Testis (tissue), 3 donors: ENCODE measurements around the gene CLASRP. TPM values are rescaled to one million over a fixed set of nuclear protein-coding genes. Genes with fewer than 3 reads are reported as not detected.

ENCODE experiments used
- DNase-seq: peaks from one replicate; pipeline ENCODE4 v3.0.0-alpha.2; 2019
- H3K27ac ChIP-seq, 2 donors: fragments of 200-600 bp; sonication (generic); one replicate each; pipeline ENCODE4 v1.5.1; 2019
- H3K27me3 ChIP-seq: fragments of 200-600 bp; sonication (generic); one replicate; pipeline ENCODE4 v1.5.1; 2019
- H3K36me3 ChIP-seq: fragments of 200-600 bp; sonication (generic); one replicate; pipeline ENCODE4 v1.5.1; 2017; ENCODE audit warnings: low read depth; ENCODE audit errors: missing control alignments
- H3K4me1 ChIP-seq: fragments of 200-600 bp; sonication (generic); one replicate; pipeline ENCODE4 v1.5.1; 2019
- H3K4me3 ChIP-seq, 2 donors: fragments of 200-600 bp; sonication (generic); one replicate each; pipeline ENCODE4 v1.5.1; 2017 to 2019
- H3K9me3 ChIP-seq: fragments of 200-600 bp; sonication (generic); one replicate; pipeline ENCODE4 v1.5.1; 2017
- POLR2A ChIP-seq: fragments of 450-650 bp; IDR thresholded peaks from one replicate; pipeline ENCODE4 v1.6.1; 2017; ENCODE audit warnings: antibody characterized with exemption, mild to moderate bottlenecking, moderate library complexity
- WGBS, 2 donors: methylation state at CpG; one replicate each; pipeline ENCODE4 v1.1.5; 2018; 5-methylcytosine and 5-hydroxymethylcytosine counted together
- intact Hi-C: fragments of 100-400 bp; cut with DNase I; formaldehyde crosslinking; loops from one replicate; pipeline ENCODE4 v1.15.1; 2023; ENCODE audit warnings: low total_unique reads
- polyA plus RNA-seq: library from polyadenylated mRNA; stranded (reverse); fragments of 350-450 nt; fragmentation: Illumina TruSeq; extraction: RNeasy Lipid Tissue Mini Kit (QIAGEN cat#74804); gene quantifications from one replicate; pipeline ENCODE4 v1.2.3, GENCODE V29; 2014; ENCODE audit warnings: low read depth, low replicate concordance; ENCODE audit not compliant: insufficient read depth
- total RNA-seq, 2 donors: library from RNA; depleted of rRNA; stranded (reverse); fragments of >200 nt; gene quantifications; one replicate each; pipeline ENCODE4 v1.2.3, GENCODE V29; 2016
- TF ChIP-seq, protein P1 (sequence below), 3 experiments: fragments of 450-650 bp in 2 of 3; fragments of 200-600 bp in 1 of 3; sonication (generic) in 1 of 3; IDR thresholded peaks; one replicate each; pipeline ENCODE4 v1.5.1; 2016 to 2019; ENCODE audit warnings: antibody characterized with exemption in 3 of 3, mild to moderate bottlenecking in 2 of 3, moderate library complexity in 1 of 3

Gene CLASRP
- total and polyA plus RNA-seq, 3 donors from 2014 or later, result 76.1 to 132 (median 113) TPM

GRCh38 chr19:45099467-45100191, 60.8 kb downstream of the CLASRP start:
- WGBS, 2 donors, result 84 to 88% methylated on average over 20 to 25 of the region's 25 CpGs
- H3K4me1 ChIP-seq, result peaks cover 85% of the 10 kb centered on the region
- no peak for TF ChIP-seq POLR2A
- TF ChIP-seq, protein P1, sequence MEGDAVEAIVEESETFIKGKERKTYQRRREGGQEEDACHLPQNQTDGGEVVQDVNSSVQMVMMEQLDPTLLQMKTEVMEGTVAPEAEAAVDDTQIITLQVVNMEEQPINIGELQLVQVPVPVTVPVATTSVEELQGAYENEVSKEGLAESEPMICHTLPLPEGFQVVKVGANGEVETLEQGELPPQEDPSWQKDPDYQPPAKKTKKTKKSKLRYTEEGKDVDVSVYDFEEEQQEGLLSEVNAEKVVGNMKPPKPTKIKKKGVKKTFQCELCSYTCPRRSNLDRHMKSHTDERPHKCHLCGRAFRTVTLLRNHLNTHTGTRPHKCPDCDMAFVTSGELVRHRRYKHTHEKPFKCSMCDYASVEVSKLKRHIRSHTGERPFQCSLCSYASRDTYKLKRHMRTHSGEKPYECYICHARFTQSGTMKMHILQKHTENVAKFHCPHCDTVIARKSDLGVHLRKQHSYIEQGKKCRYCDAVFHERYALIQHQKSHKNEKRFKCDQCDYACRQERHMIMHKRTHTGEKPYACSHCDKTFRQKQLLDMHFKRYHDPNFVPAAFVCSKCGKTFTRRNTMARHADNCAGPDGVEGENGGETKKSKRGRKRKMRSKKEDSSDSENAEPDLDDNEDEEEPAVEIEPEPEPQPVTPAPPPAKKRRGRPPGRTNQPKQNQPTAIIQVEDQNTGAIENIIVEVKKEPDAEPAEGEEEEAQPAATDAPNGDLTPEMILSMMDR (IDR thresholded peaks at IDR 0.05), result no peak
- no peaks in the 10 kb centered on the region for H3K27me3 ChIP-seq
- intact Hi-C loops, result no loop called here
- DNase-seq, result no peak
- no peak overlapping the region for H3K4me3 ChIP-seq
- H3K9me3 ChIP-seq, result no peaks in the 10 kb centered on the region
- H3K36me3 ChIP-seq, result no peaks in the 10 kb centered on the region
- H3K27ac ChIP-seq, result no peak overlapping the region

GRCh38 chr19:45100201-45100600, 61.4 kb downstream of the CLASRP start:
- no peak for TF ChIP-seq POLR2A

GRCh38 chr19:45100846-45101252, 62.0 kb downstream of the CLASRP start:
- 68 to 83% methylated on average over 8 of the region's 8 CpGs for WGBS, 2 donors
- intact Hi-C loops, result no loop called here
- H3K27ac ChIP-seq, result no peak overlapping the region
- H3K9me3 ChIP-seq, result no peaks in the 10 kb centered on the region
- H3K4me1 ChIP-seq, result peaks cover 75% of the 10 kb centered on the region
- H3K27me3 ChIP-seq, result no peaks in the 10 kb centered on the region
- DNase-seq, result no peak
- TF ChIP-seq, protein P1 (IDR thresholded peaks at IDR 0.05), result no peak
- no peak for TF ChIP-seq POLR2A
- no peak overlapping the region for H3K4me3 ChIP-seq
- no peaks in the 10 kb centered on the region for H3K36me3 ChIP-seq

More at GRCh38 chr19:45100201-45100600, 61.4 kb downstream of the CLASRP start:
- Histone ChIP-seq H3K27ac (no peak overlapping the region), H3K27me3 (no peaks in the 10 kb centered on the region), H3K4me3 (no peak overlapping the region), H3K36me3 (no peaks in the 10 kb centered on the region), H3K4me1 (peaks cover 81% of the 10 kb centered on the region), H3K9me3 (no peaks in the 10 kb centered on the region)
- WGBS, 2 donors, result 87 to 90% methylated on average over 3 of the region's 3 CpGs
- no peak for DNase-seq
- intact Hi-C loops, result no loop called here

GRCh38 chr19:45101806-45102205, 63.0 kb downstream of the CLASRP start:
- Histone ChIP-seq H3K9me3 (no peaks in the 10 kb centered on the region), H3K27me3 (no peaks in the 10 kb centered on the region), H3K27ac (no peak overlapping the region), H3K36me3 (no peaks in the 10 kb centered on the region), H3K4me3 (no peak overlapping the region), H3K4me1 (peaks cover 68% of the 10 kb centered on the region)
- intact Hi-C loops, result no loop called here
- WGBS, 2 donors, result 37 to 67% methylated on average over 8 of the region's 8 CpGs
- no peak for DNase-seq
- no peak for TF ChIP-seq POLR2A
- TF ChIP-seq, protein P1 (IDR thresholded peaks at IDR 0.05), result no peak

- 80 to 88% methylated on average over 7 of the region's 7 CpGs for WGBS, 2 donors
- H3K36me3 ChIP-seq, result no peaks in the 10 kb centered on the region
- H3K27me3 ChIP-seq, result no peaks in the 10 kb centered on the region
- no peak overlapping the region for H3K4me3 ChIP-seq
- TF ChIP-seq, protein P1 (IDR thresholded peaks at IDR 0.05), result no peak
- no peak for TF ChIP-seq POLR2A
- H3K9me3 ChIP-seq, result no peaks in the 10 kb centered on the region
- no peak overlapping the region for H3K27ac ChIP-seq
- DNase-seq, result no peak
- peaks cover 62% of the 10 kb centered on the region for H3K4me1 ChIP-seq
- intact Hi-C loops, result no loop called here
Measured at GRCh38 chr19:45102481-45102880, 63.6 kb downstream of the CLASRP start.
